Measurements from ENCODE around the gene UBL3.

DNA sequence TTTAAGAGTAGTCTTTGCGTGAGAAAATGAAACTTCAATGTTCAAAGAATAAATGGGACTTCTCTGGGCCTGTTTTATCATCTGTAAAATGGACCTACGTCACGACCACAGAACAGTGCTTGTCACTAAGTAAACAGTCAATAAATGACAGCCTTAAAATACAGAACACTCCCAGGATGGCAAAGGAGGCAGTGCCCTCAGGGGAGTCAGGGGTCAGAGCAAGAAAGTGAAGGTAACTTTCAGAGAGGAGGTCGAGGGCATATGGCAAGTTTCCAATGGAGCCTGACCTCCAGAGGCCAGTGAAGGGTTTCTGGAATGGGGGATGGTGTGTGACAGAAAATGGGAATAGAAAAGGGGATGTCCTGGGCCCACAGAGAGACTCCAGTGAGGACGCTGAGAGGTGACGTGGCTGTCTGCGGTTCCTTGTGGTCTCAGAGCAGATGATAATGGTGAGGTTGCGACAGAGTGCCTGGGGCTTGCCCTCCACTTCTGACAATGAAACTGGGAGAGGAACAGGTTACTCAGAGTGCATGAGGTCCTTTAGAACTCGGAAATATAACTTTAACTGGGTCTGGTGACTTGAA lies 91.8 kb downstream of the UBL3 start:
- no peak for TF ChIP-seq CTCF (IDR thresholded peaks at IDR 0.05)
- TF ChIP-seq, protein P1, sequence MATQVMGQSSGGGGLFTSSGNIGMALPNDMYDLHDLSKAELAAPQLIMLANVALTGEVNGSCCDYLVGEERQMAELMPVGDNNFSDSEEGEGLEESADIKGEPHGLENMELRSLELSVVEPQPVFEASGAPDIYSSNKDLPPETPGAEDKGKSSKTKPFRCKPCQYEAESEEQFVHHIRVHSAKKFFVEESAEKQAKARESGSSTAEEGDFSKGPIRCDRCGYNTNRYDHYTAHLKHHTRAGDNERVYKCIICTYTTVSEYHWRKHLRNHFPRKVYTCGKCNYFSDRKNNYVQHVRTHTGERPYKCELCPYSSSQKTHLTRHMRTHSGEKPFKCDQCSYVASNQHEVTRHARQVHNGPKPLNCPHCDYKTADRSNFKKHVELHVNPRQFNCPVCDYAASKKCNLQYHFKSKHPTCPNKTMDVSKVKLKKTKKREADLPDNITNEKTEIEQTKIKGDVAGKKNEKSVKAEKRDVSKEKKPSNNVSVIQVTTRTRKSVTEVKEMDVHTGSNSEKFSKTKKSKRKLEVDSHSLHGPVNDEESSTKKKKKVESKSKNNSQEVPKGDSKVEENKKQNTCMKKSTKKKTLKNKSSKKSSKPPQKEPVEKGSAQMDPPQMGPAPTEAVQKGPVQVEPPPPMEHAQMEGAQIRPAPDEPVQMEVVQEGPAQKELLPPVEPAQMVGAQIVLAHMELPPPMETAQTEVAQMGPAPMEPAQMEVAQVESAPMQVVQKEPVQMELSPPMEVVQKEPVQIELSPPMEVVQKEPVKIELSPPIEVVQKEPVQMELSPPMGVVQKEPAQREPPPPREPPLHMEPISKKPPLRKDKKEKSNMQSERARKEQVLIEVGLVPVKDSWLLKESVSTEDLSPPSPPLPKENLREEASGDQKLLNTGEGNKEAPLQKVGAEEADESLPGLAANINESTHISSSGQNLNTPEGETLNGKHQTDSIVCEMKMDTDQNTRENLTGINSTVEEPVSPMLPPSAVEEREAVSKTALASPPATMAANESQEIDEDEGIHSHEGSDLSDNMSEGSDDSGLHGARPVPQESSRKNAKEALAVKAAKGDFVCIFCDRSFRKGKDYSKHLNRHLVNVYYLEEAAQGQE (IDR thresholded peaks at IDR 0.05; ENCODE audit: insufficient read depth in 1 of 2, low read depth in 2 of 2, low read length in 1 of 2) = no peak
- no peak for TF ChIP-seq POLR2AphosphoS5 (IDR thresholded peaks at IDR 0.05; ENCODE audit: low read depth, low read length)
- TF ChIP-seq TCF7L2 (IDR thresholded peaks at IDR 0.05; ENCODE audit: low read depth, low read length) = no peak
